Skeletal muscle tissue (tissue), 4 donors: ENCODE results near the gene CCDC175. TPM values are rescaled to one million over a fixed set of nuclear protein-coding genes. Genes with fewer than 3 reads are reported as not detected.

Experiments used
- H3K27ac ChIP-seq: one replicate; pipeline ENCODE4 v1.7.0; 2013; ENCODE audit warnings: mild to moderate bottlenecking, low read depth, low read length, inconsistent platforms
- H3K27me3 ChIP-seq, 3 donors: one replicate each; pipeline ENCODE4 v1.7.0; 2013; ENCODE audit warnings: low read length in 3 of 3; ENCODE audit not compliant: control insufficient read depth in 3 of 3, insufficient read depth in 3 of 3
- H3K36me3 ChIP-seq, 3 donors: one replicate each; pipeline ENCODE4 v1.7.0; 2013; ENCODE audit warnings: low read length in 3 of 3; ENCODE audit not compliant: control insufficient read depth in 3 of 3, insufficient read depth in 3 of 3
- H3K4me1 ChIP-seq, 3 donors: one replicate each; pipeline ENCODE4 v1.7.0; 2013; ENCODE audit warnings: low read length in 3 of 3, mild to moderate bottlenecking in 3 of 3; ENCODE audit not compliant: control insufficient read depth in 3 of 3, insufficient read depth in 3 of 3
- H3K4me3 ChIP-seq, 3 donors: one replicate each; pipeline ENCODE4 v1.7.0; 2013; ENCODE audit warnings: low read length in 3 of 3
- H3K9ac ChIP-seq, 3 donors: one replicate each; pipeline ENCODE4 v1.7.0; 2013; ENCODE audit warnings: low read length in 3 of 3, mild to moderate bottlenecking in 3 of 3, moderate library complexity in 2 of 3, low read depth in 1 of 3
- H3K9me3 ChIP-seq, 3 donors: one replicate each; pipeline ENCODE4 v1.7.0; 2013; ENCODE audit warnings: low read length in 3 of 3; ENCODE audit not compliant: control insufficient read depth in 3 of 3
- total RNA-seq: library from RNA; depleted of rRNA; stranded (reverse); fragments of >200 nt; gene quantifications from one replicate; pipeline ENCODE4 v1.2.3, GENCODE V29; 2014
- donor health status: Osteomylitis.

CCDC175 gene
- total RNA-seq, 1 donor from 2014 or later = not detected

GRCh38 chr14:59474172-59474571 lies 102.4 kb downstream of the CCDC175 start:
- Histone ChIP-seq H3K4me1 (no peaks in the 10 kb centered on the region), H3K9me3 (no peaks in the 10 kb centered on the region), H3K27me3 (no peaks in the 10 kb centered on the region), H3K27ac (no peak overlapping the region), H3K36me3 (peaks cover 12 to 44% (median 35%) of the 10 kb centered on the region in 3 donors), H3K4me3 (no peak overlapping the region), H3K9ac (no peak overlapping the region)

DNA sequence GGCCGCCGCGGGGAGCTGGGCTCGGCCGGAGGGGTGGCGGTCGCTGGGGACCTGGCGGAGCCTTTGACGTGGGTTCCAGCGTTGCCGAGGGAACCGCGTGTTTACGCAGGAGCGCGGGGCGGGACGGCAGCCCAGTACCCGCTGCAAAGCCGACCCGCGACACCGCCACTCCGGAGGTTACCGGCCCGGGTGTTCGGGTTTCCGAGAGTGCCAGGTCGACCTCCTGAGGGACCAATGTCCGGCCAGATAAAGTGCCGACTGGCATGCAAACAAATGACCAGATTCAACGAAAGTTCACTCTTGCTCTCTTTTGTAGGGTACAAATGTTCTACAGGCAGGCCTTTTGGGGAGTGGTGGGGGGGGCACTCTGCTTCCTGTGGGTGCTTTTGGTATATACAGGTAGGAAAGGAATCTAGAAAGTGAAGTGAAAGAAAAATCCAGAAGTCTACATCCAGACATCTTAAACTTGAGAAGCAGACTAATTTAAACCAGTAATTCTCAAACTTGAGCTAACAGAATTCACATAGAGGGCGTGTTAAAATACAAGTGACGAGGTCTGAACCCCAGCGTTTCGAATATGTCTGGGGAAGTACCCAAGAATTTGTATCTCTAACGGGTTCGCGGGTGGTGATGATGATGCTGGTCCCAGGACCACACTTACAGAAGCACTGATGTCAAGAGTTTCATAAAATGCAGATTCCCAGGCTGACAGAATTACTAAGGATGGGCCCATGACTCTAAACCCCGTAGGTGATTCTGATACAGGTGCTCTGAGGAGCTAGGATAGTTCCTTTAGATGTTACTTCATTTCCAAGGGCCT lies 111.1 kb downstream of the CCDC175 start, which contains the start of gene GPR135:
TSS of gene GPR135 (minus strand) at position 65 of the 820 bp plus-strand sequence. CDS start 154 bp downstream, outside the sequence.
- no peaks in the 10 kb centered on the region for H3K27me3 ChIP-seq
- peak within 1 kb of the TSS; percentile 28 to 68 (median 66) for H3K9ac ChIP-seq
- peaks cover 8 to 13% (median 10%) of the 10 kb centered on the region in 3 donors for H3K4me1 ChIP-seq
- H3K36me3 ChIP-seq = peaks cover 0 to 11% (median 6%) of the 10 kb centered on the region in 3 donors
- peak within 1 kb of the TSS; percentile 67 to 82 (median 73) for H3K4me3 ChIP-seq
- no peaks in the 10 kb centered on the region for H3K9me3 ChIP-seq
- peak within 1 kb of the TSS; percentile 29 for H3K27ac ChIP-seq

DNA sequence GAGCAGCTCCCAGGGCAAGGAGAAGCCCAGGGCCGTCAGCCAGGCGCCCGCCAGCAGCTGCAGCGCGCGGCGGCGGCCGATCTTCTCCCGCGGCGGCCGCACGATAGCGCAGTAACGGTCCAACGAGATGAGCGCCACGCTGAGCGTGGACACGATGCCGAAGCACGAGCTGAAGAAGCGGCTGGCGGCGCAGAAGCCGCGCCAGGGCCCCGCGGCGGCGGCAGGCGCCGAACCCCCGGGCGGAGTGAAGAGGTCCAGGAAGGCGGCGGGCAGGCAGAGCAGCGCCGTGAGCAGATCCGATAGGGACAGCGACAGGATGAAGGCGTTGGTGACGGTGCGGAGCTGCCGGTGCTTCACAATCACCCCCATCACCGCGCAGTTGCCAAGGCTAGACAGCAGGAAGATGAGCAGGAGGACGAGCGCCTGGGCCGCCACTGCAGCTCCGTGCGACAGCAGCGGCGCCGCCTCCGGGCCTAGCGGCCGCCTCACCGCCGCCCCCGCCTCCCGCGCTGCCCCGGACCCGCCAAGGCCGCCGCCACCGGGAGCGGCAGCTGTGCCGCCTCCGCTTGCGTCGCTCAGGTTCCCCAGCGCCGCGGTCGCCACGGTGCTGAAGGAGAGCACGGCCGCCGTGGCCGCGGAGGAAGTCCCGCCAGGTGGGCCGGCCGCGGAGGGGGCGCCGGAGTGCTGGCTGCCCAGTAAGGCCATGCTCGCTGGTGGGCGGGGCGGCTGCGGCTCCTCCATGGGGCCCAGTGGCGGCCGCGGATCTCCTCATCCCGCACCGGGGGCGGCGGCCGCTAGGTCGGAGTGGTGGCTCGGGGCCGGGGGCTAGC lies 111.9 kb downstream of the CCDC175 start:
- H3K4me1 ChIP-seq = peaks cover 8 to 13% (median 10%) of the 10 kb centered on the region in 3 donors
- no peaks in the 10 kb centered on the region for H3K27me3 ChIP-seq
- H3K27ac ChIP-seq = peak overlapping the region; percentile 29
- H3K36me3 ChIP-seq = peaks cover 0 to 11% (median 6%) of the 10 kb centered on the region in 3 donors
- H3K9me3 ChIP-seq = no peaks in the 10 kb centered on the region
- H3K9ac ChIP-seq = peak overlapping the region; percentile 28 to 68 (median 66)
- peak overlapping the region; percentile 67 to 82 (median 73) for H3K4me3 ChIP-seq

DNA sequence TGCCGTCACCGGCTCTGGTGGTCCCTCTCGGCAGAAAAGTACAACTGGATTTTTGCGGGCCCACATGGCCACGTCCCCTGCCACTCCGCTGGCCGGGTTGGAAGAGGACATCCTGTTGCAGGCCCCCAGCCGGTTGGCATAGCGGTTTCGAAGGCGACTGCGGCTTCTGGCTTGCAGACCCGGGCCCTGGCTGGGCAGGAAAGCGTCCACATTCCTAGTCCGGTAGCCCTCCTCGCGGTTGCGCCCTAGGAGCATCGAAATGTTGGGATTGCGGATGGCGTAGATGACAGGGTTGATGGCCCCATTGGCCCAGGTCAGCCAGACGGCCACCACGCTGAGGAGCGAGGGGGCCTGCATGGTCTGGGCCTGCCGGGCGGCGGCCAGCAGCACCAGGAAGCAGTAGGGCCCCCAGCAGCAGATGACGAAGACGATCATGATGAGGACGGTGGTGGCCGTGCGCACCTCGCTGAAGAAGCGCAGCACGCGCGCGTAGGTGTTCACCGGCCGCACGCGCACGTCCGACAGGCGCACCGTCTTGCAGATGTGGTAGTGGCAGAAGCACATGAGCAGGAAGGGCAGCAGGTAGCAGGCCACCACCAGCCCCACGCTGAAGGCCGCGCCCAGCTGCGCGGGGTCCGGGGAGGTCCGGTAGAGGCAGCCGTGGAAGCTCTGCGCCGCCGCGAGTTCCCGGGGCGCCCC lies 112.7 kb downstream of the CCDC175 start:
- no peaks in the 10 kb centered on the region for H3K27me3 ChIP-seq
- peak overlapping the region; percentile 28 to 68 (median 66) for H3K9ac ChIP-seq
- H3K4me3 ChIP-seq = peak overlapping the region; percentile 62 to 82 (median 73)

GRCh38 chr14:59461891-59462290 lies 114.7 kb downstream of the CCDC175 start:
- no peaks in the 10 kb centered on the region for H3K27me3 ChIP-seq
- no peak overlapping the region for H3K27ac ChIP-seq
- no peak overlapping the region for H3K4me3 ChIP-seq
- peaks cover 8 to 13% (median 10%) of the 10 kb centered on the region in 3 donors for H3K4me1 ChIP-seq
- H3K36me3 ChIP-seq = peaks cover 0 to 10% (median 0%) of the 10 kb centered on the region in 3 donors
- no peaks in the 10 kb centered on the region for H3K9me3 ChIP-seq
- H3K9ac ChIP-seq = no peak overlapping the region

More for the DNA sequence above, 112.7 kb downstream of the CCDC175 start:
- H3K27ac ChIP-seq = no peak overlapping the region
- peaks cover 0 to 12% (median 3%) of the 10 kb centered on the region in 3 donors for H3K36me3 ChIP-seq
- H3K9me3 ChIP-seq = no peaks in the 10 kb centered on the region
- H3K4me1 ChIP-seq = peaks cover 8 to 13% (median 10%) of the 10 kb centered on the region in 3 donors

DNA sequence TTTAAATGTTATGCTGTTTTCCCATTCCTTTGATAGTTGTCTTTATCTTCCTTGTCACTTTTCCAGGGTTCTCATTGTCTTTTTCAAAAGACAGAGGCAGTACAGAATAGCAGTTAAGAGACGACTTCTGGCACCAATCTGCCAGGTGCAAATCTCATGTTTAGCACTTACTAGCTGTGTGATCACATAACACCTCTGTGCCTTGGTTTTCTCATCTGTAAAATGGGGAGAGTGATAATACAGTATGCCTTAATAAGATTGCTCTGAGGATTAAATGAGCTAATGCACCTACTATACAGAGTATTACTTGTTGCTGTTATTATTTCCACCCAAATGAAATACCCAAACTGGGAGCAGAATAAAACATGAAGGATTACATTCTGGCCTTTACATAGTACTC lies 116.2 kb downstream of the CCDC175 start:
- Histone ChIP-seq H3K9ac (no peak overlapping the region), H3K4me1 (peaks cover 8 to 10% (median 9%) of the 10 kb centered on the region in 3 donors), H3K9me3 (no peaks in the 10 kb centered on the region), H3K4me3 (no peak overlapping the region), H3K27me3 (no peaks in the 10 kb centered on the region), H3K36me3 (peaks cover 3 to 16% (median 7%) of the 10 kb centered on the region in 3 donors), H3K27ac (no peak overlapping the region)

- Histone ChIP-seq H3K4me1 (peaks cover 0 to 7% (median 0%) of the 10 kb centered on the region in 3 donors), H3K9me3 (no peaks in the 10 kb centered on the region), H3K27me3 (no peaks in the 10 kb centered on the region), H3K4me3 (no peak overlapping the region), H3K27ac (no peak overlapping the region), H3K9ac (no peak overlapping the region), H3K36me3 (peaks cover 7 to 19% (median 11%) of the 10 kb centered on the region in 3 donors)
Measured at GRCh38 chr14:59458486-59458885, 118.1 kb downstream of the CCDC175 start.

GRCh38 chr14:59455411-59455810 lies 121.2 kb downstream of the CCDC175 start:
- no peak overlapping the region for H3K4me3 ChIP-seq
- peaks cover 0 to 7% (median 0%) of the 10 kb centered on the region in 3 donors for H3K4me1 ChIP-seq
- no peak overlapping the region for H3K27ac ChIP-seq
- H3K9ac ChIP-seq = no peak overlapping the region
- H3K27me3 ChIP-seq = no peaks in the 10 kb centered on the region
- no peaks in the 10 kb centered on the region for H3K9me3 ChIP-seq
- H3K36me3 ChIP-seq = peaks cover 7 to 20% (median 16%) of the 10 kb centered on the region in 3 donors
